Ureter (tissue), 1 donor: ENCODE results near the gene SLC7A6. TPM values are rescaled to one million over a fixed set of nuclear protein-coding genes. Genes with fewer than 3 reads are reported as not detected.

Source experiments
- DNase-seq: peaks from one replicate; pipeline ENCODE4 v3.0.0-alpha.2; 2020; ENCODE audit warnings: low spot score
- total RNA-seq: library from RNA; stranded (reverse); gene quantifications from one replicate; pipeline ENCODE4 v1.2.4, GENCODE V29; 2023
- donor health status: DM: yes; HTN: yes; CAD: no.

Gene SLC7A6
- total RNA-seq, 1 donor from 2014 or later = 29.4 TPM

DNA sequence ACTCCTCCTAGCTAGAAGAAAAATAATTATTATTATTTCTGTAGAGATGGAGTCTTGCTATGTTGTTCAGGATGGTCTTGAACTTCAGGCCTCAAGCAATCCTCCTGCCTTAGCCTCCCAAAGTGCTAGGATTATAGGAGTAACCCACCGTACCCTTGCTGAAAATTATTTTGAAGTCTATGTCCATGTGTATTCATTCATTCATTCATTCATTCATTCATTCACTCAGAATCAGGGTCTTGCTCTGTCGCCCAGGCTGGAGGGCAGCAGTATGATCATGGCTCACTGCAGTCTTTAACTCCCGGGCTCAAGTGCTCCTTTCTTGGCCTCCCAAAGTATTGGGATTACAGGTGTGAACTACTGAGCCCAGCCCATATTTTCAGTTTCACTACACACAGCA is 42.3 kb downstream of the SLC7A6 start:
- no peak for DNase-seq

DNA sequence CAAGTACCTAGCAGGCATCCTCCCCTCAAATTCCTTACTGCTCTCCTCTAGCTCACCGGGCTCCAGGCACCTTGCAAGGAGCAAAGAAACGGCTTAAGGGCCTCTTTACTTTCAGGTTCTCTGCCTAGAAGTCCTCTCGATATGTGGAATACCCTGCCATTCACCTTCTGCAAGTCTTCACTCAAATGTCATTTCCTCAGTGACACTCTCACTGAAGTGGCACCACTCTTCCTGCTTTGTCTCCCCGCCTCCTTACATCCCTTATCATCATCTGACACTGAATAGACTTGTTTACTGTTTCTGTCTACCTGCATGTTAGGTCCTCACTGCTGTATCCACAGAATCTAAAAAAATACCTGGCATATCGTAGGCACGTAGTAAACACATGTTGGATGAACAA is 45.5 kb downstream of the SLC7A6 start:
- no peak for DNase-seq

DNA sequence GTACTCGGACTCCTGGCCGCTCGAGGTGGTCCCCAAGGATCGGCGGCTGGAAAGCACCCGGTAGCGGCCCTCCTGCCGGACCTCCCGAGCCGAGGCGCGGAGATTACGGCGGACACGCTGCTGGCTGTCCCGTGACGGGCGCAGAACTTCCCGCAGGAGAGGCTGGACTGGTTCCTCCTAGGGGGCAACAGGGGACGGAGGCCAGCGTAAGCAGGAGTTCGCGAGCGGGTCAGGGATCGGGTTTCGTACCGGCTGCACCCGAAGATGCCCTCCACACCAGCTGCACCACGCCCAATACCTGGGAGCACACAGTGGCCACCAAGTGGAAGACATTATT is 46.1 kb downstream of the SLC7A6 start:
- DNase-seq = no peak

DNA sequence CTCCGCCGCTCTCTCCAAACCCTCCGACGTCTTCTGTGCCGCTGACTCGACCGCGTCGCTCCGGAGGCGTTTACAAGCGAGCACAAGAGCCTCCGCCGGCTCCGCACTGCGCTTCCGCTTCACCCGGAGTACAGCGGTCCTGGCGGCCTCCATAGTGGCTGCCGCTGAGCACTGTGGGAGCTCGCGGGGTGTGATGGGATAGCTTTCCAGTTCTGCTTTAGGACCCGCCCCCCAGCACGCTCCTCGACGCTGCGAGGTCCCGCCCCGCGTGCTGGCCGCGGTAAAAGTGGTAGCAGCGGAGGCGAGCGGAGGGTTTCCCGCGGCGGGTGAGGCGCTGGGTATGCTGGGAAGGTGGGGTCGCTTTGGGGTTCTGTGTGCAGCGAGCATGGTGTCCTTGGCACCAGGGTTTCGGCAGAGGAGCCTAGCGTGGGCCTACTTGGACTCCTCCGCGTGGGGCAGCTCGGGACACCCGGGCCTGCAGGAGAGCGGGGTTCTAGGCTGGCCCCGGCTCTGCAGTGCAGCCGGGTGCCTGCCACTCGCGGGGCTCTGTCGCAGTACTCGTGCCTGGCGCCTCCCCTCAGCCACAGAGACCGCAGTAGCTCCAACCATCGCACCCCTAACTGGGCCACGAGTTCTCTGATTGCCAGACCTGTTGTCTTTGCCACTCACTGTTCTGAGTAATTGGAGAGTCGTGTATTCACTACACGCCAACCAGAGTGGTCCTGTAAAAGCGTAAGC is 46.6 kb downstream of the SLC7A6 start, which contains the start of the genes PRMT7 and SLC7A6OS:
Gene PRMT7, plus strand, starts transcription at position 246 of the 738 bp plus-strand sequence. CDS start 4,961 bp downstream, outside the sequence.
Gene SLC7A6OS, minus strand, starts transcription at position 173 of the 738 bp plus-strand sequence. Its CDS starts 20 bp downstream, at position 153.
- DNase-seq = peak; percentile 86

DNA sequence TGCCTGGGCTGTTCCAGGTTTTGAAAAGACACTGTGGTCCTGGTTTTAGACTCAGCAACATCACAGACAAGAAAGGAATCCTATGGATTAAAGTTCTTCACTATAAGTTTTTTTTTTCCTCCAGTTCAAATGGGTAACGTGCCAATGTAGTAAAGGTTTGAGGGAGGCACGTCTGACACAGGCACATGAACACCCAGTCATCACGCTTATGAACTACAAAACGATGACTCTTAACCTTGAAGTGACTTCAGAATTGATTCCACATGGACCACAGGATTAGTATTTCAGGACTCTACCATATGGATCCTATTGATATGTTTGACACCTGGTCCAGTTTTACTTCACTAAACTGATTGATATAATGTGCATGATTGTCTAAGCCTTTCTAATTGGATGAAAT is 48.8 kb downstream of the SLC7A6 start:
- DNase-seq = no peak

DNA sequence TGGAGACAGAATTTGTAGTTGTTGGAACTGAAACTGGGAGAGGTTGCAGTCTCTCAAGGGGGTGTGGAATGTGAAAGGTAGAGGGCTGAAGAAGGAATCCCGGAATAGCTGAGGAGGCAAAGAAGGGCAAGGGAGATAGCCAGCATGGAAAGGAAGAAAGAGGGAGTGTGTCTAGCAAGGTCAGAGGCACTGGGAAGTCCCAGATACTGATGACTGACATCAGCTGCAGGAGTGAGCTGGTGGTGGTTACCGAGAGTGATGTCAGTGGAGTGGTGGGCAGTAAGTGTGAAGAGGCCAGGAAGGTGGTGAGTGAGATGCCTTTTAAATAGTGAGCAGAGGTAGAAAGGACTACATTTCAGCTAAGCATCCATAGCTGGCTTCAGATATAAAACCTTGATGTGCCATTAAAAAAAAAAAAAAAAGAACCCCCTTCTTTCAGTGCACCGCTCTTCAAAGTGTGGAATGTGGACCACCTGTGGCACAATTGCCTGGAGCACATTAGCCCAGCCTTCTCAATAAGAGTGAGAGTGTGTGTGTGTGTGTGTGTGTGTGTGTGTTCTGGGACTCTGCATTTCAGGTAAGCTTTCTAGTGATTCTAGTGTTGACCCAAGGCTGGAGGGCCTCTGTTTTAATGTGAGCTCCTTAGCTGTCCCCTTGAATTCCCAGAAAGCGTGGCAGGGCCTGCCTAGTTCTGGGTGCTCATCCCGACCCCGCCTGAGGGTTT is 55.0 kb downstream of the SLC7A6 start:
- no peak for DNase-seq

DNA sequence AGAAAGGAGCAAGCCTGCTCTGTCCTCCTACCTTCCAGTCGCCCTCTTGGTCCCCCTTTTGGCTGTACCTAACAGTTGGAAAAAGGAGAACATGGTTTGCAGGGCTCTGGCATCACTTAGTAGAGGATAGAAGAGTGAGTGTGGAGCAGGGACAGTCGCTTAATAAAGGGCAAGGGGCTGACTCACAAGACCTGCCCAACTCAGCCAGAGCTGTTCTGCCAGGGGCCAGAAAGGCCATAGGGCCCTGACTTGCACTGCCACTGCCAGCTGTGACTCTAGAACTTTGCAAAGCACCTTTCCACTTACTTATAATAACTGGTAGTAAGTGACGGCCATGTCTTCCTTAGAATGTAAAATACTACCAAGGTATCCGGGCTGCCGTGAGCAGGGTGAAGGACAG is 60.0 kb downstream of the SLC7A6 start:
- no peak for DNase-seq

DNA sequence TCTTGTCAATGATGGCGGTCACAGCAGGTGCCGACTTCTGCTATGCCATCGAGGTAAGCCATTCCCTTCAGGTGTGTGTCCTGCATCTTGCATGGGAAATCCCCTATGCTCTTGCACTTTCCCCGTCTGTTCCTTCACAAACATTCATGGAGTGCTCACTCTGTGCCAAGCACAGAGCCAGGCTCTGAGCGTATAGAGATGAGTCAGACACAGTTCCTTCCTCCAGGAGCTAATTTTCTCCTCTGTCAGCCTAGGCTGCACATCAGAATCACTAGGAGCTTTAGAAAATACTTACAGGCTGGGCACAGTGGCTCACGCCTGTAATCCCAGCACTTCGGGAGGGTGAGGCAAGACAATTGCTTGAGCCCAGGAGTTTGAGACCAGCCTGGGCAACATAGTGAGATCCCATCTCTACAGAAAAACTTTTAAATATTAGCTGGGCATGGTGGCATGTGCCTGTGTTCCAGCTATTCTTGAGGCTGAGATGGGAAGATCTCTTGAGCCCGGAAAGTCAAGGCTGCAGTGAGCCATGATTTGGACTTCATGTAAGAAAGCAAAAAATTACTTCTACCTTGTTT is 60.5 kb downstream of the SLC7A6 start:
- no peak for DNase-seq

DNA sequence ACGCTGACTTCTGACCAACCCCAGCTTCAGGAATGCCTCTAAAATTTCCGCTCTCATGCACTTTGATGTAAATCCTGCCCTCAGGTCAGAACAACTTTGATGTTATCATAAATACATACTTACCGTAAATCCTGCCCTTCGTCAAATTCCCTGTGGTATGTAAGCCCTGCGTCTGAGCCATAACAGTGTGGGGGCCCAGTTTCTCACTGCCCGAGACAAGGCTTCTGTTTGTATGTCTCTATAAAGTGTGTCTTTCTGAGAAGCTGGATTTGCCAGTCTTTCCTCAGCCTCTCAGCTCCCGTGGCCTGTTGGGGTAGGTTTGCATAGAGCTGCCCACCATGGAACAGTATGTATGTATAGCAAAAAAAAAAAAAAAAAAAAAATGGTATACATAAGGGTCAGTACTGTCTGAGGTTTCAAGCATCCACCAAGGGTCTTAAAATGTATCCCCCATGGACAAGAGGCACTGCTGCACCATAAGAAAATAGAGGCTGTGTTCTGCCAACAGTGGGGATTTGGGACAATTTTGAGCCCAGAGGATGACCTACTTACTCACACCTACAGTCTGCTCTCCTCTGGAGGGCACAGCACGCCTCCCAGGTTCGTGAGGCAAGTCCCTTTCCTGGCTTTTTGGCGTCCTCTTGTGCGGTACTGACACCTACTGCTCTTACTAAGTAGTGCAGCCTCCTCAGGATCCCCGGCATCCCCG is 64.0 kb downstream of the SLC7A6 start:
- DNase-seq = peak; percentile 89

DNA sequence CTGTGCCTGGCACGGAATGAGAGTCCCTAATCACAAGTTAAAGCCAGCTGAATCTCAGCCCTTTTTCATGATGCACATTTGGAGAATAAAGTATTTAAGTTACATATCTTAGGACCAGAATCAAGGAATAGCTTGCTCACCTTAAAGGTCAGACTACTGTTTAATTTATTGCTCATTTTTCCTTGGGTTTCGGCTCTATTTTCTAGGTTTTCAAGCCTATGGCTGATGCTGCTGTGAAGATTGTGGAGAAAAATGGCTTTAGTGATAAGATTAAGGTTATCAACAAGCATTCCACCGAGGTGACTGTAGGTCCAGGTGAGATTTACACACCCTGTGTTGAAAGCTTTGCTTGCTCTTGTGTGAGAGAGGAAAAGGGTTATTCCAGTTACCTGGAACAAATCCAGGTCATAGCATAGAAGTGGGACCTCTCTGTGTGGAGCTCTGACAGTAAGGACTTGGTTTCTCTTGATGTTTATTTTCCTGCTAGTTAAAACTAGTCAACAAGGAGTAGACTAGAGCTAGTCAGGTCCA is 64.6 kb downstream of the SLC7A6 start:
- DNase-seq = no peak

DNA sequence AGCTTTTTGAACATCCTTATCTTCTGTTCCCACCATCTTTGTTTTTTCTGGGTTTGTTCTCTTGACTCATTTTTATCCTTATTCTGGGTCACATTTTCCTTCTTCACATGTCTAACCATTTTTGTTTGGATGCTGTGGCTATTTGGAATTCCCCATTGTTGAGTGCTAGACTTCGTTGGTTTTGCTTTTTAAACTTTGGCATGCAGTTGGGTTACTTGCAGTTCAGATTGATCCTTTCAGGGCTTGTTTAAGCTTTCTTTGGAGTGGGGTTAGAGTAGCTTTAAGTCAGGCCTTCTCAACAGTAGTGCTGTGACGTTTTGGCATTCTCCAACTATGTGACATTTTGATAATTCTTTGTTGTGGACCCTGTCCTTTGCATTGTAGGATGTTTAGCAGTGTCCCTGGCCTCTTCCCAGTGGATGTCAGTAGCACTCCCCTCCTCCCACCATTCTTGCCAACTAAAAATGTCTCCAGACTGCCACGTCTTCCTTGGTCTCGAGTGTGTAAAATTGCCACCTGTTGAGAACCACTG is 67.6 kb downstream of the SLC7A6 start:
- no peak for DNase-seq

DNA sequence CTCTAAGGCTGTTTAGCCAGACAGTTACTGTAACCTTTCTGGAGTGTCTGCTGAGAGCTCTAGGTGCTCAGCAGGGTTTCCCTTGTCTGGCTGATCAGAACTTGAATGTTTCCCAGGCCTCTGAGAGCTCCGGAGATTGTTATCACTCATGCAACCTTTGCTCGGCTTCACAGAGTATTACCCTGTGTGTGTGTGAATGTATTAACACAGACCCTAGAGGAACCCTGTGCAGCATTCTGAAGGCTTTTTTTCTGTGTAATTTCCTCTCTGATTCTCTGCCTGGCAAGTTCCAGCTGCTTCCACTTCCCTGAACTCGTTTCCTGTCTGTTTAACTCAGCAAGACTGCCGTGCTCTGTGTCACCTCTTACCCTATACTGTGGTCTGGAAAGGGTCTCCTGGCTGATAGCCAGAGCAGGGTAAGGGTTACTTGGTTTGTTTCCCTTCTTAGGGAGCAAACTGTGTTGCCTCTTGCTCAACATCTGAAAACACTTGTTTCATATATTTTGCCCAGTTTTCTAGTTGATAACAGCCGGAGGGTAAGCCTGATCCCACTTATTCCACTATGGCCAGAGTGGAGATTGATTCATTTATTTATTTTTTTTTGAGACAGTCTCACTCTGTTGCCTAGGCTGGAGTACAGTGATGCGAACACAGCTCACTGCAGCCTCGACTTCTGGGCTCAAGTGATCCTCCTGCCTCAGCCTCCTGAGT is 68.2 kb downstream of the SLC7A6 start:
- peak; percentile 61 for DNase-seq

DNA sequence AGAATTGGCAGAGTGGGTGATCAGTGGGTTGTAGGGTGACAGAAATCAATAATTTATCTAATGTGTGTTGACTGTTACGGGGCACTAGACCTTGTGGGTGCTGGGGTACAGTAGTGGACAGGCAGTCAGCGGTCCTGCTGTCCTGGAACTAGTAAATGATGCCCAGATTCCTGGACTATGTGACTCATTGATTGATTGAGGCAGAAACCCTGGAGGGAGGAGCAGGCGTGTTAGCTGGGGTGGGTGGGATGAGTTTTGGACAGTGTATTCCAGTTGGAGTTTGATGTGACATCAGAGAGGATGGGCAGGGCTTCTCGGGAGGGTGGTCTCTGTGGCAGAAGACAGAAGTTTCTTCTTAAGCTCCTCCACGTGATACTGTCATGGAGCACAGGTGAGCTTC is 70.8 kb downstream of the SLC7A6 start:
- no peak for DNase-seq

DNA sequence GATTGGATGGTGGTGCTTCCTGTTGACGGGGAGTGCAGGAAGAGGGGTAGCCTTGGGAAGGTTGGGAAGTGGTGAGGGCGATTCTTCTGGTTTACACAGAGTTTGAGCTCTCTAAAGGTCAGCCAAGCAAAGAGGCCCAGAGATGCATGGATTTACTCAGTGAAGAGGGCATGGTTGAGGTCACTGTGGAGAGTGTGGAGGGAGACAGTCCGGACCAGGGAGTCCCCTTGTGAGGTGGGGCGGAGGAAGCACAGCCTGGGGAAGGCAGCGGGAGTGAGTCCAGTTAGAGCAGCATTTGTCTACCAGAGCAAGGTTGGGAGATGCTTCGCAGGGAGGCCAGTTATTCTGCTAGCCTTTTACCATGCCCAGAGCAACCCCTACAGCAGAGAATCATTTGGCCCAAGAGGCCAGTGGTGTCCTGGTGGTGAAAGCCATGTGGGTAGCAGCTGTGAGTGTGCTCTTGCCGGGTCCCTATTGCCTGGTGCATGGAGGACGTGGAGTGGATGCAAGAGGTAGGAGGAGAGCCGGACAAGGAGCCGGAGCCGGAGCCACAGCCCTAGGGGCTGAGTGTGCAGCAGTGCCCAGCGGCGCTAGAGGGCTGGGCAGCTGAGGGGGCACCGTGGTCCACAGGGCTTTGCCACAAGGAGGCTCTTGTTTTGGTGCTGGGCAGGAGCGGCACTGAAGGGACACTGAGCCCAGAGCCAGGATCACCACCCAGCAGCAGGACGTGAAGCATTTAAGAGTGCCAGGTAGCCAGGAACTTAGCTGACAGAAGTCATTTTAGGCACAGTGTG is 74.2 kb downstream of the SLC7A6 start:
- DNase-seq = no peak

DNA sequence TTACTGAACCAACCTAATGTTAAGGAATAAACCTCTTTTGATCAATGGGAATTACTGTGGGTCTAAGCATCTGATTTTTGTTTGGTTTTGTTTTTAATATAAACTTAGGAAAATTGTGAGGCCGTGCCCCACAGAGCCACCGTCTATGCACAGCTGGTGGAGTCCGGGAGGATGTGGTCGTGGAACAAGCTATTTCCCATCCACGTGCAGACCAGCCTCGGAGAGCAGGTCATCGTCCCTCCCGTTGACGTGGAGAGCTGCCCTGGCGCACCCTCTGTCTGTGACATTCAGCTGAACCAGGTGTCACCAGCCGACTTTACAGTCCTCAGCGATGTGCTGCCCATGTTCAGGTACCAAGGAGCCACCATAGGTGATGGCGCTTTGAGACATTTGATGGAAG is 74.9 kb downstream of the SLC7A6 start:
- DNase-seq = no peak

DNA sequence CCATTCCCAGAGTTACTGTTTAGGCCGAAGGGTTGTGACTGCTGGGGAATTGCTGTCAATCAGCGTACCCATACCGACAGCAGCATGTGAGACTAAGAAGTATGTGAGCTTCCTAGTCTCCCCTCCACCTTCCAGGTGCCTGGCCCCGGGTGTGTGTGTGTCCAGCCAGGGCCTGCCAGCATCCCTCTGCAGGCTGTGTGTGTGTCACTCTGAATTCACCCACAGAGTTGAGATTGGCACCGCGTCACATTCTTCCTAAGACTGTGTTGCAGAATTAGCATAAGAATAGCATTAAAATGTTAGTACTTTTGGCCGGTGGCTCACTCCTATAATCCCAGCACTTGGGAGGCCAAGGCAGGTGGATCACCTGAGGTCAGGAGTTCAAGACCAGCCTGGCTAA is 78.3 kb downstream of the SLC7A6 start:
- DNase-seq = no peak

DNA sequence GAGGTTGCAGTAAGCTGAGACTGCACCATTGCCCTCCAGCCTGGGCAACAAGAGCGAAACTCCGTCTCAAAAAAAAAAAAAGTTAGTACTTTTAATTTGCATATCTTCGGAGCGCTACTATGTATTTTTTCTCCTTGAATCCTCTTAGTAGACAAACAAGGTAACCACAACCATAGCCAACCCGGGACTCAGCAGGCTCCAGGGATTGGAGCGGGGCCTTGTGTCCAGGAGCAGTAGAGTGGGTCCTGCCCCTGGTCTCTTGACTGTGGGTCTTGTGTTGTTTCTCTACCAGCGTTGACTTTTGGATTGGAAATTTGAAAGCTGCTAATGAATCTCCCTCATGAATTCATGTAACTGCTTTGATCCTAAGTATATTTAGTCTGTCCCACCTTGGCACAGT is 78.8 kb downstream of the SLC7A6 start:
- DNase-seq = no peak

DNA sequence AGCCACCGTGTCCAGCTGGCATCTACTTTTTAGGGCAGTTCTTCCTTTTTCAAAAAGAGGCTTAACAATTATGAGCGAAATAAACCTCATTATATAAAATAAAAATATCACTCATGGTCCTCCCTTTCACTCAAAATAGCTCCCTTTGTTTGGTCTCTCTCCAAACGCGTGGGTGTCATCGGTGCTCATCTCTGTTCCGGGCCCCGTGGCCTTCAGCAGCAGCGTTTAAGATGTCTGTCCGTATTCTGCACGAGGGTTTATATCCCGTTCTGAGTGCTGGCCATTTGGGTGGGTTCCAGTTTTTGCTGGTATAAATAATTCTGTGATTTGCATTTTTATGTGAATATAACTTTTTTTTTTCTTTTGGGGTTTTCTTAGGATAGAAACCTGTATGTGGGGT is 79.9 kb downstream of the SLC7A6 start:
- DNase-seq = no peak

DNA sequence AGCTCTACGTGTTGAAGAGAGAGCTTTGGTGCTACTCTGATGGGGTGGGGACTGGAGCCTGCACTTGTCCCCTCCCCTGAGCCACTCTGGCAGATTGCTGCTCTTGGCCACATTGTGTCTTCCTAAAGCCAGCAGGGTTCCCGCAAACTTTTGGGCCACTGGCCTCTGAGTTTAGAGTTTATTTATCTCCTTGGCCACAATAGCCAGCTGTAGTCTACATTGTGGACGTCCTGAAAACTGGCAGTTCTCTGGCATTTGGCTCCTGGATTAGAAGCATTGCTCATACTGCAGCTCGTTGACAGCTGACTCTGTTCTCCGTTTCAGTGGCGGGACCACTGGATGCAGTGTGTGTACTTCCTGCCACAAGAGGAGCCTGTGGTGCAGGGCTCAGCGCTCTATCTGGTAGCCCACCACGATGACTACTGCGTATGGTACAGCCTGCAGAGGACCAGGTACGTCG is 81.1 kb downstream of the SLC7A6 start:
- no peak for DNase-seq

DNA sequence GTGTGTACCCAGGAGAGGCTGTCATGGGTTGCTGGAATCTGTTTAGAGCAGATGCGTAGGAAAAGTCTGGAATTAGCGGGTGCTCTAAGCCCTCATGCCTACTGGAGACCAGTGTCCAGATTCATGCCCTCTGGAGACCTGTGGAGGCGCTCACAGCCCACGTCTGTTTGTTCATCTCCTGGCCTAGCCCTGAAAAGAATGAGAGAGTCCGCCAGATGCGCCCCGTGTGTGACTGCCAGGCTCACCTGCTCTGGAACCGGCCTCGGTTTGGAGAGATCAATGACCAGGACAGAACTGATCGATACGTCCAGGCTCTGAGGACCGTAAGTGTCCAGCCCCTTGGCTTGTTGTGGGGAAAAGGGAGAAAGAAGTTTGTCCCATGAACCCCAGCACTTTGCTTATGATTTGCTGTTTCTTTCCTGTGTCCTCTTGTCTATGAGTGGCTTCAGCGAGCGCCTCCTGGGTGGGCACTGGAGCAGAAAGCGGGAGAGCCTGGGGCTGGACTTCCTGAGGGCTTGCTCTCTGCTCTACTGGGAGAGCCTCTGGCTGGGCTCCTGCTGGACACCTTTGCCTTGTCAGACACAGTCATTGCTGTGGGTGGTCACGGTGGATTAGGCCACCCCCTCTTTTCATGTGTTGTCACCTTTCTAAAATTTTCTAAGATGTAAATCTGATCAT is 81.8 kb downstream of the SLC7A6 start:
- no peak for DNase-seq
